Gastrocnemius medialis (tissue), 4 donors: Measurements from ENCODE around the gene ZEB2. TPM values are rescaled to one million over a fixed set of nuclear protein-coding genes. Genes with fewer than 3 reads are reported as not detected.
A peak's percentile ranks its signal among the peaks of the same experiment; 100 is the strongest.

ENCODE experiments used
- ATAC-seq, 2 donors: fragments of 150-250 bp; one replicate each; pipeline ENCODE4 v1.9.1; 2016
- DNase-seq, 2 donors: peaks; one replicate each; pipeline ENCODE4 v3.0.0-alpha.2; 2019
- H3K27ac ChIP-seq, 4 donors: fragments of 200-600 bp; sonication (generic); 1 replicate in 1 of 4; 2 replicates in 3 of 4; pipeline ENCODE4 v1.5.1; 2016 to 2018; ENCODE audit warnings: mild to moderate bottlenecking in 2 of 4, moderate library complexity in 1 of 4
- H3K27me3 ChIP-seq, 3 donors: fragments of 200-600 bp; sonication (generic) in 2 of 3; 1 replicate in 1 of 3; 2 replicates in 2 of 3; pipeline versions ENCODE4 v1.5.1 to v1.6.0; 2016 to 2019; ENCODE audit warnings: mild to moderate bottlenecking in 1 of 3, moderate library complexity in 1 of 3
- H3K36me3 ChIP-seq, 2 donors: fragments of 200-600 bp; sonication (generic) in 1 of 2; one replicate each; pipeline ENCODE4 v1.5.1; 2017 to 2018
- H3K4me1 ChIP-seq, 2 donors: fragments of 200-600 bp; sonication (generic) in 1 of 2; one replicate each; pipeline ENCODE4 v1.5.1; 2016 to 2017; ENCODE audit warnings: mild to moderate bottlenecking in 2 of 2
- H3K4me3 ChIP-seq, 4 donors: fragments of 200-600 bp; sonication (generic) in 3 of 4; 1 replicate in 1 of 4; 2 replicates in 3 of 4; pipeline ENCODE4 v1.5.1; 2016 to 2019; ENCODE audit warnings: mild to moderate bottlenecking in 2 of 4
- H3K9me3 ChIP-seq, 3 donors: fragments of 200-600 bp; sonication (generic) in 2 of 3; 1 replicate in 1 of 3; 2 replicates in 2 of 3; pipeline ENCODE4 v1.5.1; 2016 to 2019
- CTCF ChIP-seq, 5 experiments: fragments of 450-650 bp in 3 of 5; fragments of 200-600 bp in 2 of 5; sonication (generic) in 2 of 5; IDR thresholded peaks in 4 of 5; conservative IDR thresholded peaks in 1 of 5; 1 replicate in 4 of 5; 2 replicates in 1 of 5; pipeline ENCODE4 v1.5.1; 2016 to 2019; ENCODE audit warnings: antibody characterized with exemption in 5 of 5, mild to moderate bottlenecking in 3 of 5, moderate library complexity in 3 of 5
- POLR2A ChIP-seq, 2 donors: fragments of 450-650 bp; IDR thresholded peaks; one replicate each; pipeline ENCODE4 v1.6.1; 2017; ENCODE audit warnings: antibody characterized with exemption in 2 of 2, mild to moderate bottlenecking in 2 of 2, moderate library complexity in 2 of 2
- in situ Hi-C, 4 donors: fragments of 200-750 bp; cut with MboI; loops; one replicate each; pipeline versions ENCODE4 v1.15.0 to v1.8.0; 2017; ENCODE audit warnings: low sequenced_read_pairs in 4 of 4
- intact Hi-C: fragments of 100-400 bp; cut with DNase I; formaldehyde crosslinking; loops from one replicate; pipeline ENCODE4 v1.15.1; 2023; ENCODE audit warnings: low total_unique reads
- total RNA-seq, 4 donors: library from RNA; depleted of rRNA; stranded (reverse); fragments of >200 nt; gene quantifications; one replicate each; pipeline versions ENCODE4 v1.1.0 to v1.2.3, GENCODE V29; 2016

Gene ZEB2
- total RNA-seq, 4 donors from 2014 or later = 21.2 to 27.6 (median 22.9) TPM

- intact Hi-C loops (no loop called here), in situ Hi-C loops (no loop called here)
- ATAC-seq (peak; percentile 79 to 91), DNase-seq (no peak)
- no peaks in the 10 kb centered on the region for H3K27me3 ChIP-seq
- no peak overlapping the region for H3K4me3 ChIP-seq
- peak overlapping the region in 2 of 4 donors; percentile 40 to 44 for H3K27ac ChIP-seq
- peaks cover 0 to 6% of the 10 kb centered on the region in 2 donors for H3K4me1 ChIP-seq
- H3K36me3 ChIP-seq = no peaks in the 10 kb centered on the region
- TF ChIP-seq POLR2A (IDR thresholded peaks at IDR 0.05) (no peak), CTCF (IDR thresholded peaks at IDR 0.05 in 4 of 5, conservative IDR thresholded peaks at IDR 0.05 in 1 of 5) (no peak)
- H3K9me3 ChIP-seq = no peaks in the 10 kb centered on the region
These were observed 162.1 kb downstream of the ZEB2 start for GRCh38 chr2:144357623-144358373.

- DNase-seq (no peak), ATAC-seq (no peak)
- H3K27me3 ChIP-seq = no peaks in the 10 kb centered on the region
- no peak overlapping the region for H3K27ac ChIP-seq
- no peaks in the 10 kb centered on the region for H3K9me3 ChIP-seq
- H3K4me3 ChIP-seq = no peak overlapping the region
- intact Hi-C loops (no loop called here), in situ Hi-C loops (no loop called here)
- peaks cover 0 to 6% of the 10 kb centered on the region in 2 donors for H3K4me1 ChIP-seq
- TF ChIP-seq POLR2A (IDR thresholded peaks at IDR 0.05) = no peak
- TF ChIP-seq CTCF (IDR thresholded peaks at IDR 0.05 in 4 of 5, conservative IDR thresholded peaks at IDR 0.05 in 1 of 5) = no peak
- no peaks in the 10 kb centered on the region for H3K36me3 ChIP-seq
These were observed 163.5 kb downstream of the ZEB2 start for GRCh38 chr2:144356402-144356801.

GRCh38 chr2:144354953-144355352 lies 165.0 kb downstream of the ZEB2 start:
- in situ Hi-C loops = no loop called here
- TF ChIP-seq CTCF (IDR thresholded peaks at IDR 0.05 in 4 of 5, conservative IDR thresholded peaks at IDR 0.05 in 1 of 5) (no peak), POLR2A (IDR thresholded peaks at IDR 0.05) (no peak)
- intact Hi-C loops = no loop called here
- no peak for ATAC-seq
- no peak for DNase-seq
- H3K9me3 ChIP-seq = no peaks in the 10 kb centered on the region
- no peak overlapping the region for H3K4me3 ChIP-seq
- H3K27ac ChIP-seq = no peak overlapping the region
- no peaks in the 10 kb centered on the region for H3K36me3 ChIP-seq
- H3K4me1 ChIP-seq = peaks cover 0 to 10% of the 10 kb centered on the region in 2 donors
- H3K27me3 ChIP-seq = no peaks in the 10 kb centered on the region

- no peak for DNase-seq
- no peak for ATAC-seq
- intact Hi-C loops (no loop called here), in situ Hi-C loops (no loop called here)
- Histone ChIP-seq H3K27ac (no peak overlapping the region), H3K36me3 (no peaks in the 10 kb centered on the region), H3K4me3 (no peak overlapping the region), H3K4me1 (peaks cover 0 to 3% of the 10 kb centered on the region in 2 donors), H3K27me3 (no peaks in the 10 kb centered on the region), H3K9me3 (no peaks in the 10 kb centered on the region)
- TF ChIP-seq POLR2A (IDR thresholded peaks at IDR 0.05) (no peak), CTCF (IDR thresholded peaks at IDR 0.05 in 4 of 5, conservative IDR thresholded peaks at IDR 0.05 in 1 of 5) (no peak)
These were observed 168.2 kb downstream of the ZEB2 start for GRCh38 chr2:144351687-144352086.
